Gastrocnemius medialis (tissue), 4 donors: ENCODE data around the gene TFAP2C. TPM values are rescaled to one million over a fixed set of nuclear protein-coding genes. Genes with fewer than 3 reads are reported as not detected.

Experiments
- ATAC-seq, 2 donors: fragments of 150-250 bp; one replicate each; pipeline ENCODE4 v1.9.1; 2016
- DNase-seq, 2 donors: peaks; one replicate each; pipeline ENCODE4 v3.0.0-alpha.2; 2019
- H3K27ac ChIP-seq, 4 donors: fragments of 200-600 bp; sonication (generic); 1 replicate in 1 of 4; 2 replicates in 3 of 4; pipeline ENCODE4 v1.5.1; 2016 to 2018; ENCODE audit warnings: mild to moderate bottlenecking in 2 of 4, moderate library complexity in 1 of 4
- H3K27me3 ChIP-seq, 3 donors: fragments of 200-600 bp; sonication (generic) in 2 of 3; 1 replicate in 1 of 3; 2 replicates in 2 of 3; pipeline versions ENCODE4 v1.5.1 to v1.6.0; 2016 to 2019; ENCODE audit warnings: mild to moderate bottlenecking in 1 of 3, moderate library complexity in 1 of 3
- H3K36me3 ChIP-seq, 2 donors: fragments of 200-600 bp; sonication (generic) in 1 of 2; one replicate each; pipeline ENCODE4 v1.5.1; 2017 to 2018
- H3K4me1 ChIP-seq, 2 donors: fragments of 200-600 bp; sonication (generic) in 1 of 2; one replicate each; pipeline ENCODE4 v1.5.1; 2016 to 2017; ENCODE audit warnings: mild to moderate bottlenecking in 2 of 2
- H3K4me3 ChIP-seq, 4 donors: fragments of 200-600 bp; sonication (generic) in 3 of 4; 1 replicate in 1 of 4; 2 replicates in 3 of 4; pipeline ENCODE4 v1.5.1; 2016 to 2019; ENCODE audit warnings: mild to moderate bottlenecking in 2 of 4
- H3K9me3 ChIP-seq, 3 donors: fragments of 200-600 bp; sonication (generic) in 2 of 3; 1 replicate in 1 of 3; 2 replicates in 2 of 3; pipeline ENCODE4 v1.5.1; 2016 to 2019
- POLR2A ChIP-seq, 2 donors: fragments of 450-650 bp; IDR thresholded peaks; one replicate each; pipeline ENCODE4 v1.6.1; 2017; ENCODE audit warnings: antibody characterized with exemption in 2 of 2, mild to moderate bottlenecking in 2 of 2, moderate library complexity in 2 of 2
- in situ Hi-C, 4 donors: fragments of 200-750 bp; cut with MboI; loops; one replicate each; pipeline versions ENCODE4 v1.15.0 to v1.8.0; 2017; ENCODE audit warnings: low sequenced_read_pairs in 4 of 4
- intact Hi-C: fragments of 100-400 bp; cut with DNase I; formaldehyde crosslinking; loops from one replicate; pipeline ENCODE4 v1.15.1; 2023; ENCODE audit warnings: low total_unique reads
- total RNA-seq, 4 donors: library from RNA; depleted of rRNA; stranded (reverse); fragments of >200 nt; gene quantifications; one replicate each; pipeline versions ENCODE4 v1.1.0 to v1.2.3, GENCODE V29; 2016
- TF ChIP-seq, protein P1 (sequence below), 5 experiments: fragments of 450-650 bp in 3 of 5; fragments of 200-600 bp in 2 of 5; sonication (generic) in 2 of 5; IDR thresholded peaks in 4 of 5; conservative IDR thresholded peaks in 1 of 5; 1 replicate in 4 of 5; 2 replicates in 1 of 5; pipeline ENCODE4 v1.5.1; 2016 to 2019; ENCODE audit warnings: antibody characterized with exemption in 5 of 5, mild to moderate bottlenecking in 3 of 5, moderate library complexity in 3 of 5

TFAP2C gene
- total RNA-seq, 4 donors from 2014 or later, result 0.11 to 0.13 TPM; not detected in 2

DNA sequence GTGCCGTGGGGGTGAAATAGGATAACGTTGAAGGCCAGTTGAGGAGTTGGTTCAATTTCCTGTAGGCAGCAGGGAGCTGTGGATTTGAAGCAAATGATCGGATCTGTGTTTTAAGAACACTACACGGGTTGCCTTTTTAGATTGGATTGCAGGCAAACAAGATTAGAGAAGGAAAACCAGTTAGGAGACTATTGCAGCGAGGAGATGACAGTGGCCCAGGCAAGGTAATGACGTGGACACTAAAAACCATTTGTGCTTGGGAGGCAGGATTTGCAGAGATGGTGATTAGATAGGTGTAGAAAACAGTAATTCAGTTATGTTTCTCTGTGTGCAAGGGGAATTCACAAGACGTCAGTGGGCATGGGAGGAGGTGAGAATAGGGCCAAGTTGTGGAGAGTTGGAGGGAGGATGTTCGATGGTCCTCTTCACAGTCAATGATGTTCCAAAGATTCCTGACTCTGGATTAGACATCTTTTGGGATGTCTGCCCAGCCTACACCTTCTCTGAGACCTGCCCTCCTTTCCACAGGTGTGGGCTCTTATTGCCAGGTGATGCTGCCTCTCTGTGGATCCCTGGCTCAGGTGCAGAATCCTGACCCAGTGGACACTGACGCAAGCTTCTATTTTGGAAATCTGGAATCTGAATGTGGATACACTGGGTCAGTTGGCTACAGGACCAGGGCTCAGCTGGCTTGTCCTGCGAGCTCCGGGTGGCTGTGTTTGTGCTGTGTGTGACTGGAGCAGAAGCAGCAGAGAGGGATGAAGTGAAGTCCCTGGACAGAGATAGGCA, 54.2 kb downstream of the TFAP2C start:
- H3K27ac ChIP-seq, result no peak overlapping the region
- TF ChIP-seq POLR2A (IDR thresholded peaks at IDR 0.05), result no peak
- TF ChIP-seq, protein P1, sequence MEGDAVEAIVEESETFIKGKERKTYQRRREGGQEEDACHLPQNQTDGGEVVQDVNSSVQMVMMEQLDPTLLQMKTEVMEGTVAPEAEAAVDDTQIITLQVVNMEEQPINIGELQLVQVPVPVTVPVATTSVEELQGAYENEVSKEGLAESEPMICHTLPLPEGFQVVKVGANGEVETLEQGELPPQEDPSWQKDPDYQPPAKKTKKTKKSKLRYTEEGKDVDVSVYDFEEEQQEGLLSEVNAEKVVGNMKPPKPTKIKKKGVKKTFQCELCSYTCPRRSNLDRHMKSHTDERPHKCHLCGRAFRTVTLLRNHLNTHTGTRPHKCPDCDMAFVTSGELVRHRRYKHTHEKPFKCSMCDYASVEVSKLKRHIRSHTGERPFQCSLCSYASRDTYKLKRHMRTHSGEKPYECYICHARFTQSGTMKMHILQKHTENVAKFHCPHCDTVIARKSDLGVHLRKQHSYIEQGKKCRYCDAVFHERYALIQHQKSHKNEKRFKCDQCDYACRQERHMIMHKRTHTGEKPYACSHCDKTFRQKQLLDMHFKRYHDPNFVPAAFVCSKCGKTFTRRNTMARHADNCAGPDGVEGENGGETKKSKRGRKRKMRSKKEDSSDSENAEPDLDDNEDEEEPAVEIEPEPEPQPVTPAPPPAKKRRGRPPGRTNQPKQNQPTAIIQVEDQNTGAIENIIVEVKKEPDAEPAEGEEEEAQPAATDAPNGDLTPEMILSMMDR (IDR thresholded peaks at IDR 0.05 in 4 of 5, conservative IDR thresholded peaks at IDR 0.05 in 1 of 5), result no peak
- in situ Hi-C loops, result no loop called here
- DNase-seq, result no peak
- H3K27me3 ChIP-seq, result peaks cover 0 to 3% (median 0%) of the 10 kb centered on the region in 3 donors
- H3K36me3 ChIP-seq, result no peaks in the 10 kb centered on the region
- no peaks in the 10 kb centered on the region for H3K9me3 ChIP-seq
- no peak for ATAC-seq
- no peak overlapping the region for H3K4me3 ChIP-seq
- intact Hi-C loops, result no loop called here
- H3K4me1 ChIP-seq, result no peaks in the 10 kb centered on the region

DNA sequence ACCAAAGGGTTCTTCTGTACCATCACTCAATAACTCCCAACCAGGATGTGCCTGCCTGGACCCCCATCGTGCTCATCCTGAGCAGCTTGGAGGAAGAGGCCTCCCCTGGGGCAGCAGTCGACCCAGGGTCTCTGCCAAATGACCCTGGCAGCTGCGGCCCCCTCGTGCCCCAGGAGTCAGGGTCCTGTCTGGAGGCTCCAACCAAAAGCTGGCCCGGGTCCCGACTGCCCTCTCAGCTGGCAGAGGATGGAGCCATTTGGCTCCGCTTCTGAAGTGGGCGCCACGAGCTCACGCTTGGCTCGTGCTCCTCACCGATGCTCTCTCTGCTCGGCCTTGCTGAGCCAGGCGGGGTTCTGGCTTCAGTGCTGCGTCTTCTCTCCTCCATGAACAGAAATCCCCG, 56.8 kb downstream of the TFAP2C start:
- H3K36me3 ChIP-seq, result no peaks in the 10 kb centered on the region
- no peak overlapping the region for H3K4me3 ChIP-seq
- no peaks in the 10 kb centered on the region for H3K9me3 ChIP-seq
- no peak overlapping the region for H3K27ac ChIP-seq
- in situ Hi-C loops, result no loop called here
- DNase-seq, result no peak
- ATAC-seq, result no peak
- intact Hi-C loops, result no loop called here
- no peaks in the 10 kb centered on the region for H3K4me1 ChIP-seq
- TF ChIP-seq, protein P1 (IDR thresholded peaks at IDR 0.05 in 4 of 5, conservative IDR thresholded peaks at IDR 0.05 in 1 of 5), result no peak
- TF ChIP-seq POLR2A (IDR thresholded peaks at IDR 0.05), result no peak
- peaks cover 0 to 3% (median 0%) of the 10 kb centered on the region in 3 donors for H3K27me3 ChIP-seq

DNA sequence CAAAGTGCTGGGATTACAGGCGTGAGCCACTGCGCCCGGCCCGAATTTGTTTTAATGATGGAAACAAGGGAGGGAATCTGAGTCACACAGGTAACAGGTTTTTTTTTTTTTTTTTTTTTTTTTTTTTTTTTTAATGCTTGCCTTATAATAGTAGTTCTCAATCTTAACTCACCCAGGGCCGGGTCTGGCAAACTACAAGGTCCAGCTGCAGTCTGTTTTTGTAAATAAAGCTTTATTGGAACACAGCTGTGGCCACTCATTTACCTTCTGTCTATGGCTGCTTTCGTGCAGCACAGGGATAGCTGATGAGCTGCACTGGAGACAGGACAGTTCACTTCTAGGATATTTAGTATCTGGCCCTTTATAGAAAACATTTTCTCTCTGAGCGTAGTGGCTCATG, 58.0 kb downstream of the TFAP2C start:
- no peaks in the 10 kb centered on the region for H3K9me3 ChIP-seq
- in situ Hi-C loops (no loop called here), intact Hi-C loops (no loop called here)
- H3K27ac ChIP-seq, result no peak overlapping the region
- peaks cover 0 to 3% (median 0%) of the 10 kb centered on the region in 3 donors for H3K27me3 ChIP-seq
- H3K4me3 ChIP-seq, result no peak overlapping the region
- H3K4me1 ChIP-seq, result no peaks in the 10 kb centered on the region
- H3K36me3 ChIP-seq, result no peaks in the 10 kb centered on the region
- DNase-seq, result no peak
- ATAC-seq, result no peak
- no peak for TF ChIP-seq POLR2A (IDR thresholded peaks at IDR 0.05)
- TF ChIP-seq, protein P1 (IDR thresholded peaks at IDR 0.05 in 4 of 5, conservative IDR thresholded peaks at IDR 0.05 in 1 of 5), result no peak

DNA sequence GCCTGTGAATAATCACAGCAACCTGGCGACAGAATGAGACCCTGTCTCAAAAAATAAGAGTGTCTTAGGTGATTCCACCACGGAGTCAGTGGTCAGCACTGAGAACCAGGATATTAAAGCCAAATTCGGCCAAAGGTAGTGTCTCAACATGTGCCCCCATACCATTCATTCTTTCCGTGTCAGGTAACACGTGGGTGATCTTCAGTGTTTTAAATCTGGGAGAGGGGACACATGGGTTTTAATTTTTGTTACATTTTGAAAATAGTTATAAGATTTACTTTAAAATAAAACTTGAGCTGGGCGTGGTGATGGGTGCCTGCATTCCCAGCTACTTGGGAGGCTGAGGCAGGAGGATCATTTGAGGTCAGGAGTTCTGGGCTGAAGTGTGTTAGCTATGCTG, 59.0 kb downstream of the TFAP2C start:
- no peak for TF ChIP-seq POLR2A (IDR thresholded peaks at IDR 0.05)
- TF ChIP-seq, protein P1 (IDR thresholded peaks at IDR 0.05 in 4 of 5, conservative IDR thresholded peaks at IDR 0.05 in 1 of 5), result no peak
- H3K4me3 ChIP-seq, result no peak overlapping the region
- intact Hi-C loops (no loop called here), in situ Hi-C loops (no loop called here)
- DNase-seq, result no peak
- no peak for ATAC-seq
- H3K27me3 ChIP-seq, result no peaks in the 10 kb centered on the region
- H3K9me3 ChIP-seq, result no peaks in the 10 kb centered on the region
- no peaks in the 10 kb centered on the region for H3K36me3 ChIP-seq
- no peak overlapping the region for H3K27ac ChIP-seq
- H3K4me1 ChIP-seq, result no peaks in the 10 kb centered on the region

Other genes with a start within 250 kb of the TFAP2C start
- gene AURKA, start 237.1 kb upstream of the TFAP2C start, total RNA-seq, result 10 to 100 TPM in 1 of 4 donors, 1 to 10 TPM in 3; 1.6 to 11.3 (median 4.6) TPM
- gene CSTF1, start 236.7 kb upstream of the TFAP2C start, total RNA-seq, result 10 to 100 TPM; 14.2 to 23.2 (median 18.9) TPM
- gene CASS4, start 217.0 kb upstream of the TFAP2C start, total RNA-seq, result under 1 TPM in 3 of 4 donors, not detected in 1; 0.36 to 0.86 (median 0.72) TPM
- 10 to 100 TPM; 69.1 to 88.8 (median 77.5) TPM for gene RTF2, start 160.7 kb upstream of the TFAP2C start, total RNA-seq
- not detected for gene FAM209A, start 104.6 kb upstream of the TFAP2C start, total RNA-seq
- gene FAM209B, start 96.1 kb upstream of the TFAP2C start, total RNA-seq, result not detected